Activated CD4-positive, alpha-beta T cell treated with anti-CD3 and anti-CD28 coated beads for 24 hours (primary cell): ENCODE data around the gene APC.
"Not testable (repeated sequence)": the region's sequence is repeated elsewhere in the genome, so short reads cannot be mapped to it uniquely, and the experiment has no call there.

ENCODE experiments used
- DNase-seq, 2 donors: peaks; one replicate each; pipeline ENCODE4 v3.0.0-alpha.2; 2020; ENCODE audit warnings: low read depth in 2 of 2

APC gene

DNA sequence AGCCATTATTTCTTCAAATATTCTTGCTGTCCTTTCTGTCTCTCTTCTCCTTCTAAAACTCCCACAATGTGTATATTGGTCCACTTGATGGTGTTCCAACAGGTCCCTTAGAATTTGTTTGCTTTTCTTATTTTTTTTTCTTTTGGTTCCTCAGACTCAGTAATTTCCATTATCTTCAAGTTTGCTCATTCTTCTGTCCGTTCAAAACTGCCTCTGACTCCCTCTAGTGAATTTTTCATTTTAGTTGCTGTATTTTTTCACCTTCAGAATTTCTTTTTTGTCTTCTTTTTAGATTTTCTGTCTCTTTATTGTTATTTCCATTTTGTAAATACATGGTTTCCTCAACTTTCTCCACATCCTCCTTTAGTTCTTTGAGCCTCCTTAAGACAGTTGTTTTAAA lies 117.0 kb downstream of the APC start:
- DNase-seq, result no peak

- no peak for DNase-seq
Observed at GRCh38 chr5:112857866-112858265, 120.2 kb downstream of the APC start.

DNA sequence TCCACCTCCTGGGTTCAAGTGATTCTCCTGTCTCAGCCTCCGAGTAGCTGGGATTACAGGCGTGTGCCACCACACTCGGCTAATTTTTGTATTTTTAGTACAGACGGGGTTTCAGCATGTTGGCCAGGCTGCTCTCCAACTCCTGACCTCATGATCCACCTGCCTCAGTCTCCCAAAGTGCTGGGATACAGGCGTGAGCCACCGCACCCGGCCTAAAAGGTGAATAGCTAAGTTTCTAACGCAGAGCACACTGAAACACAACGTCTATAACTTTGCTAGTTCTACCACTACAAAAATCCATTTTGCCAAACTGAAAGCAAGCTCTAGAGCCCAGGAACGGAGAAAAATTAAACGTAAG lies 122.9 kb downstream of the APC start:
- DNase-seq, result not testable (repeated sequence)

GRCh38 chr5:112860929-112861637 lies 123.4 kb downstream of the APC start, which contains the start of gene SRP19:
Gene SRP19 (plus strand): TSS chr5:112861287. CDS start chr5:112861377, 90 bp downstream.
- peak; percentile 81 for DNase-seq

- no peak for DNase-seq
Observed at GRCh38 chr5:112861638-112861985, 123.9 kb downstream of the APC start.

DNA sequence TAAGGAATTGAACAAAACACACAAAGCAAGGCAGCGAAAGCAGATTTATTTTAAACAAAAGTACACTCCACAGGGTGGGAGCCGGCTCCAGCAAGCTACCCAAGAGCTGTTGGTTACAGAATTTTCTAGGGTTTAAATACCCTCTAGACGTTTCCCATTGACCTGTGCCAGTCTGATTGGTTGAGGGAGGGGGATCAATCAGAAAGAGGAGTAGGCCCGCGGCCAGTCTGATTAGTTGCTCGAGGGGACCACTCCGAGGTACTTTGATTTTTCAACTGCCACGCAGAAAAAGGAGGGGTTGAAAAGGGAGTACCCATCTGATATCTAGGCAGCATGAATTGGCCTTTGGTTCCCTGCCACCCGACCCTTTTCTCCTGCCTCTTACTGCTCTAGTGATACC lies 124.4 kb downstream of the APC start:
- DNase-seq, result no peak

DNA sequence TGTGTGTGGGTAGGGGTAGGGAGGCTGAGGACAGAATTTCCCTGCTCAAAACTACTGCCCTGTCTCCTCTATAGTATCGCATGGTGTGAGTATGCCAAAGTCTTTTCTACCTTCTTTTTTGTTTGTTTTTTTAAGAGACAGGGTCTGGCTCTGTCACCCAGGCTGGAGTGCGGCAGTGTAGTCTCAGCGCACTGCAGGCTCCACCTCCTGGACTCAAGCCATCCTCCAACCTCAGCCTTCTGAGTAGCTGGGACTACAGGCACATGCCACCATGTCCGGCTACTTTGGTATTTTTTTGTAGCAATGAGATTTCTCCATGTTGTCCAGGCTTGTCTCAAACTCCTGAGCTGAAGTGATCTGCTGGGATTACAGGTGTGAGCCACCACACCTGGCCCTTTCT lies 125.9 kb downstream of the APC start:
- no peak for DNase-seq

DNA sequence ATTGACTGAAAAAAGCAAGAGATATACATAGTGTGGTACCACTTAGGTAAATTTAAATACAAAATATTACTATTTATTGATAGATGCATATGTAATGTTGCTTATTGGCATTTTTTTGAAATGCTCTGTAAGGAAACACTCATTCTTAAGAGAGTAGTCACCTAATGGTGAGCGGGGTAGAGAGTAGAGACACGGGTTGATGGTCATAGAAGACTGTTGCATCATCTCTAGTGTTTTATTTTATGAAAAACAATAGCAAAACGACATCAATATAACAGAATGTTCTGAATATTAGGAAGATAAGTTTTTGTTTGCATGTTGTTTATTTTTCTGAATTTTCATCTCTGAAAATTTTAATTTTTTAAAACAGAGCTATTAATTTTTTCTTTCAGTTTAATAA lies 127.4 kb downstream of the APC start:
- no peak for DNase-seq

GRCh38 chr5:112866739-112867138 lies 129.1 kb downstream of the APC start:
- no peak for DNase-seq

DNA sequence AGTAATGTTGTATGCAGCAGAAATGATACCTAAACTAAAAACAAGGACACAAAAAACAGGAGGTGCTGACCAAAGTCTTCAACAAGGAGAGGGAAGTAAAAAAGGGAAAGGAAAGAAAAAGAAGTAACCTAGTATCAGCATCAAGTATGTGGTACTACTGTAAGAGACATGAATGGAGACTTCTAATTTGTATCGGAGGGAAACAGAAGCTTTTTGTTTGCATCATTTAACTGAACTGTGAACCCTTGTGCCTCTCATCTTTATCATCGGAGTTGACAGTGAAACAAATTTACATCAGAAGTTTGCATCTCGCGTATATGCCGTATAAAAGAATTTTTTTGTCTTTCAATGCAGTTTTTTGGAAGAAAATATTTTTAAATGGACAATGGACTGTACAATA lies 129.7 kb downstream of the APC start:
- DNase-seq, result no peak

GRCh38 chr5:112869948-112870347 lies 132.3 kb downstream of the APC start:
- DNase-seq, result no peak

DNA sequence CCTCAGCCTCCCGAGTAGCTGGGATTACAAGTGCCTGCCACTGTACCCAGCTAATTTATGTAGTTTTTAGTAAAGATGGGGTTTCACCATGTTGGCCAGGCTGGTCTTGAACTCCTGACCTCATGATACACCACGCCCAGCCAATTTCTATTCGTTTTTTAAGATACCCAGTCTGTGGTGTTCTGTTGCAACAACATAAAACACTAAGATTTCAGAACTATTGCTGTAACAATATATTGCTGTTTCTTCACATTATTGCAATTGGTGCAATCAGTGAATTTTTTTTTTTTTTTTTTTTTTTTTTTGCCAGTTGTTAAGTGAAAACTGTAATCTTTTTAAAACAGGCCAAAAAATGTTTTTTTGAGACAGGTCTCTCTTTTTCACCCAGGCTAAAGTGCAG lies 133.3 kb downstream of the APC start:
- no peak for DNase-seq

- DNase-seq, result no peak
Observed at GRCh38 chr5:112876362-112876761, 138.7 kb downstream of the APC start.

DNA sequence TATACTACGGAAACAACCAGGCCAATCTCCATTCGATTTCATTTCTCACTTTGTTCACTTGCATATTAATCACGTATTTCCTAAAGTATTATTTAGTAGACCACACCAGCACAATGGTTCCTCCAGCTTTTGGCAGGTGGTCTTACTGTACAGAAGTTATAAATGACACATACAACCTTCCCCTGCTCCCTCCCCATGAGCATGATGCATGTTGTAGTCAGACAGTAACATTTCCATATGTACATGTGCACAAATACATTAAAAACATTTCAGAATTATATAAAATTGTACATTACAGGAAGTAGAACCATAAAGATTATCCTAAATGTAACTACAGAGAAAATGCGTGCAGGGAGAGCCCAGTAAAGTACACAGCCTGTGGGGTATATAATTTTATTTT lies 140.4 kb downstream of the APC start:
- DNase-seq, result no peak

DNA sequence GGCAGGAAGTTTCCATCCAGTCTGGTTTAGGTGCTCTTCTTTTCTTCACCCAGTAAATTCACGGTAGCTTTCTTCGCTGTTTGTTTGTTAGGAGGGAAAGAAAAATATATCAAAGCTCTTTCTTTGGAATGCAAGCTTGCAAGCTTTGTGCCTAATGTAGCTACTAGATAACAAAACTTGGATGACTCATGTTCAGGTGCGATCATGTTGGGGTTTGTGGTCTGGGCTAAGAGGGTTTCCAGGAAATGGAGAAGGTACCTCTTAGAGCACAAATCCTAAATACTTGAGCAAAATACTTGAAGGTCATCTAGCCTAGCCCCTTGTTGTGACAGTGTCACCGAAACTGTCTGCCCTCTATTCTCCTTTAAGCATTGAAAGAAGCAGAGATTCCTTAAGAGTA lies 141.1 kb downstream of the APC start:
- DNase-seq, result peak; percentile 12 to 23

DNA sequence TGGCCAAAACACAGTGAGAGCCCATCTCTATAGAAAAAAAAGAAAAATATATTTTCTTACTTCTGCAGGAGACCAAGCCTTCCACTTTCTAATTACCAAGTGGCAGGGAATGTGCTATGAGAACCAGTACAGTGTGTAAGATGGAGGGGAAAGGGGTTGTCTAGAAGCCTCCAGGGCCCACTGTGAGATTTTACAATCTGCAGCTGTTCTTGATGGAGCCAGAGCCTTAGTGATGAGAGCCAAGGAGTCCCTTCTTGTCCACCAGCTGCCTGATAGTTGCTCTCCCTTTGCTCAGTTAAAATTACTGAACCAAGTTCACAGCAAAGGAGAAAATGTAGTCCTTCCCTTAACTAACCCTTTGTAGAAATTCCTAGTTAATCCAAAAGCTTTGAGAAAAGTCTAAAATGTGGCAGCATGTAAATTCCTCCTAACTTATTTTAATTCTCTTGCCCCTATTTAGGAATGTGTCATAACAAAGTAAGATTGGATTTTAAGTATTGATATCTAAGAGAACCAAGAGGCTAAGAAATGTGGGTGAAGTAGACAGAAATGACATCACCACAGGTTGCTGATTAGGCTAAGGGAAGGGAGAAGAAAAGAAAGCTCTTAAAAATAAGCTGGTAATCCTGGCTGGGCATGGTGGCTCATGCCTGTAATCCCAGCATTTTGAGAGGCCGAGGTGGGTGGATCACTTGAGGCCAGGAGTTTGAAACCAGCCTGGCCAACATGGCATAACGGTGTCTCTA lies 142.7 kb downstream of the APC start:
- no peak for DNase-seq

DNA sequence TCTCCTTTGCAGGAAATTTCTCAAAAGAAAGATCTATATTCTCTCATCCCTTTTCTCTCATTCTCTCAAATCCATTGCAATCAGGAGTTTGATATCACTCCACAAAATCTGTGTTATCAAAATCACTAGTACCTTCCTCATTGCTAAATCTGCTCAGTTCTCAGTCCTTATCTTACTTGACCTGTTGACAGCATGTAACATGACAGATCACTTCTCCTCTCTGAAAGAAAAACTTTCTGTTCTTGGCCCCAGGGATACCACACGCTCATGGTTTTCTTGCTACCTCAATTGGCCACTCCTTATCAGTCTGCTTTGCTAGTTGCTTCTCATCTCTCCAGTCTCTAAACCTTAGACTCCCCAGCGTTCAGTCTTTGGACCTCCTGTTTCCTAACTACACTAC lies 145.5 kb downstream of the APC start:
- no peak for DNase-seq

- no peak for DNase-seq
Observed at GRCh38 chr5:112885001-112885400, 147.3 kb downstream of the APC start.

- DNase-seq, result no peak
Observed at GRCh38 chr5:112886975-112887374, 149.3 kb downstream of the APC start.

GRCh38 chr5:112892066-112892465 lies 154.4 kb downstream of the APC start:
- not testable (repeated sequence) for DNase-seq

GRCh38 chr5:112892776-112893175 lies 155.1 kb downstream of the APC start:
- DNase-seq, result no peak

DNA sequence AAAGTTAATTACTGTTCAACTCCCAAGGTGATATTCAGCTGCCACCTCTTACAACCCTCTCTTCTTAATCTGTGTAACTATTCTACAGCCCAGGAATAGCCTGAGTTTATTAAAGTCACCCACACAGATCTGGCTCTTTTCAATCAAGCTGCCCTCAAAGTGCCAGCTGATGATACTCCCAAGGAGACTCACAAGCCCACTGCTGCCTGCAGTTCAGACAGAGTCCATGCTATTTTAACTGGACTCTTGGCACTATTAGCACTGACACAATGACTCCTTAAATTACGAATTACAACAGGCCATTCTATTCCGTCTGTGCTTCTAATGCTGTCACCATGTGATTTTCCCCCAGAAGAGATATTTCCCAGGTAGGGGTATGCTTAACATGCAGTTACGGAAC lies 158.0 kb downstream of the APC start:
- DNase-seq, result no peak
